GM13976 (cell line): ENCODE data around the gene TRMU.

Experiments used
- DNase-seq: peaks from one replicate; pipeline ENCODE4 v3.0.0; 2012; ENCODE audit warnings: low spot score
- in situ Hi-C: fragments of 300-500 bp; cut with MboI; formaldehyde crosslinking; loops from one replicate; pipeline ENCODE4 v1.12.0; 2022; ENCODE audit warnings: low sequenced_read_pairs, mixed read lengths, inconsistent platforms; ENCODE audit not compliant: unreplicated experiment
- TF ChIP-seq, protein P1 (sequence below): IDR thresholded peaks from 2 replicates; pipeline ENCODE4 v1.5.1; 2012; ENCODE audit warnings: borderline replicate concordance, mild to moderate bottlenecking; ENCODE audit not compliant: insufficient read depth; ENCODE audit errors: extremely low read depth, missing control alignments, control extremely low read depth

The TRMU gene

DNA sequence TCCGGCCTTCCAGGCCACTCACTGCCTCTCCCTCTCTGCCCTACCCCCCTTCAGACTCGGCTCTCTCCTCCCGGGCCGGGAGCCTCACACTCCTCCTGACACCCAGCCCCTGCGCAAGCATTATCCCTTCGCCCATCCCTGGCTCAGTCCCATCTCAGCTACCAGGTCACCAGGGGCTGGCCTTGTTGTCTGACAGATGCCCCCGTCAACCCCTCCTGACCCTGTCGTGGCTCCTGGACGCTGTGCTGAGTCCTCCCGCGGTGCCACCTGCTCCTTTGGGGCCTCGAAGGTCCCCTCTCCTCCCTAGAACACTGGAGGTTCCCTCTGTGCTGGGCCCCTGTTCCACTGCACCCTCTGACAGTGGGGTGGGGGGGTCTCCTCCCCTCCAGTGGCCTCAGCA, 32.9 kb downstream of the TRMU start:
- no peak for DNase-seq
- TF ChIP-seq, protein P1, sequence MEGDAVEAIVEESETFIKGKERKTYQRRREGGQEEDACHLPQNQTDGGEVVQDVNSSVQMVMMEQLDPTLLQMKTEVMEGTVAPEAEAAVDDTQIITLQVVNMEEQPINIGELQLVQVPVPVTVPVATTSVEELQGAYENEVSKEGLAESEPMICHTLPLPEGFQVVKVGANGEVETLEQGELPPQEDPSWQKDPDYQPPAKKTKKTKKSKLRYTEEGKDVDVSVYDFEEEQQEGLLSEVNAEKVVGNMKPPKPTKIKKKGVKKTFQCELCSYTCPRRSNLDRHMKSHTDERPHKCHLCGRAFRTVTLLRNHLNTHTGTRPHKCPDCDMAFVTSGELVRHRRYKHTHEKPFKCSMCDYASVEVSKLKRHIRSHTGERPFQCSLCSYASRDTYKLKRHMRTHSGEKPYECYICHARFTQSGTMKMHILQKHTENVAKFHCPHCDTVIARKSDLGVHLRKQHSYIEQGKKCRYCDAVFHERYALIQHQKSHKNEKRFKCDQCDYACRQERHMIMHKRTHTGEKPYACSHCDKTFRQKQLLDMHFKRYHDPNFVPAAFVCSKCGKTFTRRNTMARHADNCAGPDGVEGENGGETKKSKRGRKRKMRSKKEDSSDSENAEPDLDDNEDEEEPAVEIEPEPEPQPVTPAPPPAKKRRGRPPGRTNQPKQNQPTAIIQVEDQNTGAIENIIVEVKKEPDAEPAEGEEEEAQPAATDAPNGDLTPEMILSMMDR = no peak
- in situ Hi-C loops = no loop called here

GRCh38 chr22:46368871-46369715, 33.6 kb downstream of the TRMU start:
- TF ChIP-seq, protein P1 = no peak
- DNase-seq = no peak
- in situ Hi-C loops = no loop called here

- in situ Hi-C loops = no loop called here
- no peak for DNase-seq
These were observed 34.4 kb downstream of the TRMU start for GRCh38 chr22:46369716-46370583.

GRCh38 chr22:46370584-46371291, 35.2 kb downstream of the TRMU start:
- in situ Hi-C loops = no loop called here
- TF ChIP-seq, protein P1 = no peak
- DNase-seq = no peak

More at GRCh38 chr22:46369716-46370583, 34.4 kb downstream of the TRMU start:
- TF ChIP-seq, protein P1 = no peak

DNA sequence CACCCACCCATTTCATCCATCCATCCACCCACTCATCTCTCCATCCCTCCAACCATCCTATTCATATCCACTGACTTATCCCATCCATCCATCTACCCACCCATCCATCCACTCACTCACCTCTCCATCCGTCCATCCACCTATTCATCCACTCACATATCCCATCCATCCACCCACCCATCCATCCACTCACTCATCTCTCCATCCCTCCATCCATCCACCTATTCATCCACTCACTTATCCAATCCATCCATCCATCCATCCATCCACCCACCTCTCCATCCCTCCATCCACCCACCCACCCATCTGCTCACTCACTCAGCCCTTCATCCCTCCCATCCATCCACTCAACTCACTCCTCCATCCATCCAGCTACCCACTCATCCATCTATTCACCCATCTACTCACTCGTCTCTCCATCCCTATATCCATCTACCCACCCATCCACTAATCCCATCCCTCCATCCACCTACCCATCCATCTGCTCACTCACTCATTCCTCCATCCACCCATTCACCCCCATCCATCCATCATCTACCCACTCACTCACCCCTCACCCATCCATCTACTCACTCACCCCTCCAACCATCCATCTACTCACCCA, 36.2 kb downstream of the TRMU start:
- DNase-seq = no peak
- in situ Hi-C loops = no loop called here
- TF ChIP-seq, protein P1 = no peak

DNA sequence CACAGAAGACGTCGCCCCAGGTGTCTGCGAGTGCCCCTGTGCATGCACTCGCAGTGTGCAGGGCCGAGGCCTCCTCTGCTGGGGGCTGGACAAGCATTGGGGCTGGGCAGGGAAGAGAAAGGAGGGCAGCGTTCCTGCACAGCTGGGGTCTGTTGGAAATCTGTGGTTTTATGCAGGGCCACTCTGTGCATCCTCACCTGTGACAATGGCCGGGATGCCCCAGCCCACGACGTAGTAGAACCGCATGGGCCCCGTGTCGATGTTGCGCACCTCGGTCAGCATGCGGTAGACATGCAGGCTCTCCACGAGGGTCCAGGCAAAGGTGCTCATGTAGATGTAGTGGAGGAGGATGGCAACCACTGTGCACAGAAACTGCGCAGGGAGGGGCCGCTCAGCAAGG, 37.2 kb downstream of the TRMU start:
- in situ Hi-C loops = no loop called here
- TF ChIP-seq, protein P1 = no peak
- DNase-seq = no peak
